Gastrocnemius medialis (tissue), 4 donors: ENCODE results near the gene LCLAT1.

Experiments
- POLR2A ChIP-seq, 2 donors: fragments of 450-650 bp; IDR thresholded peaks; one replicate each; pipeline ENCODE4 v1.6.1; 2017; ENCODE audit warnings: antibody characterized with exemption in 2 of 2, mild to moderate bottlenecking in 2 of 2, moderate library complexity in 2 of 2
- TF ChIP-seq, protein P1 (sequence below), 5 experiments: fragments of 450-650 bp in 3 of 5; fragments of 200-600 bp in 2 of 5; sonication (generic) in 2 of 5; IDR thresholded peaks in 4 of 5; conservative IDR thresholded peaks in 1 of 5; 1 replicate in 4 of 5; 2 replicates in 1 of 5; pipeline ENCODE4 v1.5.1; 2016 to 2019; ENCODE audit warnings: antibody characterized with exemption in 5 of 5, mild to moderate bottlenecking in 3 of 5, moderate library complexity in 3 of 5

DNA sequence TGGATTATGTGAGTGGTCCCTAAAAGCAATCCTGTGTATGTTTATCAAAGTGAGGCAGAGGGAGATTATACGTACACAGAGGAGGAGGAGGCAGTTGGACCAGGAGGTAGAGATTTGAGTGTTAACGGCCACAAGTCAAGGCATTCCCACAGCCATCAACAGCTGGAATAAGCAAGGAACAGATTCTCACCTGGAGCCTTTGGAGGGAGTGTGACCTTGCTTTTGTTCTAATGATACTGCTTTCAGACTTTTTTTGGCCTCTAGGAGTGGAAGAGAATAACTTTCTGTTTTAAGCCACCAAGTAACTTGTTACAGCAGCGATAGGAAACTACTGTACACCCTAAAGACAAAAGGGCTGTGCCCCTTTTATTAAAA lies 18.1 kb downstream of the LCLAT1 start:
- TF ChIP-seq, protein P1, sequence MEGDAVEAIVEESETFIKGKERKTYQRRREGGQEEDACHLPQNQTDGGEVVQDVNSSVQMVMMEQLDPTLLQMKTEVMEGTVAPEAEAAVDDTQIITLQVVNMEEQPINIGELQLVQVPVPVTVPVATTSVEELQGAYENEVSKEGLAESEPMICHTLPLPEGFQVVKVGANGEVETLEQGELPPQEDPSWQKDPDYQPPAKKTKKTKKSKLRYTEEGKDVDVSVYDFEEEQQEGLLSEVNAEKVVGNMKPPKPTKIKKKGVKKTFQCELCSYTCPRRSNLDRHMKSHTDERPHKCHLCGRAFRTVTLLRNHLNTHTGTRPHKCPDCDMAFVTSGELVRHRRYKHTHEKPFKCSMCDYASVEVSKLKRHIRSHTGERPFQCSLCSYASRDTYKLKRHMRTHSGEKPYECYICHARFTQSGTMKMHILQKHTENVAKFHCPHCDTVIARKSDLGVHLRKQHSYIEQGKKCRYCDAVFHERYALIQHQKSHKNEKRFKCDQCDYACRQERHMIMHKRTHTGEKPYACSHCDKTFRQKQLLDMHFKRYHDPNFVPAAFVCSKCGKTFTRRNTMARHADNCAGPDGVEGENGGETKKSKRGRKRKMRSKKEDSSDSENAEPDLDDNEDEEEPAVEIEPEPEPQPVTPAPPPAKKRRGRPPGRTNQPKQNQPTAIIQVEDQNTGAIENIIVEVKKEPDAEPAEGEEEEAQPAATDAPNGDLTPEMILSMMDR (IDR thresholded peaks at IDR 0.05 in 4 of 5, conservative IDR thresholded peaks at IDR 0.05 in 1 of 5): no peak
- no peak for TF ChIP-seq POLR2A (IDR thresholded peaks at IDR 0.05)
